ENCODE data around the gene RACGAP1. TPM values are rescaled to one million over a fixed set of nuclear protein-coding genes. Genes with fewer than 3 reads are reported as not detected.

RACGAP1 gene
- total RNA-seq, 2 experiments from 2014 or later, result 3.0 to 3.3 TPM

- H3K27me3 ChIP-seq (ENCODE audit: control insufficient read depth in 1 of 2, insufficient read depth in 2 of 2, low read length in 2 of 2), result peaks cover 43 to 60% of the 10 kb centered on the region in 2 experiments
- H3K4me3 ChIP-seq (ENCODE audit: low read length), result no peak overlapping the region
- H3K4me1 ChIP-seq (ENCODE audit: insufficient read depth, low read length), result peaks cover 25% of the 10 kb centered on the region
- no peak for DNase-seq
- peaks cover 75% of the 10 kb centered on the region for H3K27me3 Mint-ChIP-seq
- no peaks in the 10 kb centered on the region for H3K36me3 Mint-ChIP-seq (ENCODE audit: low read depth)
- ChIA-PET POLR2A (no interaction called here), CTCF (interaction anchor here (4.4 kb wide), 1 partner anchor 85 kb away, joined by 36 read pairs; no protein-coding TSS in a partner anchor)
- ATAC-seq (ENCODE audit: poor library complexity), result no peak
- peaks cover 19% of the 10 kb centered on the region for H3K4me1 Mint-ChIP-seq (ENCODE audit: low read depth)
- intact Hi-C loops (cut with DNase I, micrococcal nuclease), result no loop called here
- H3K9me3 Mint-ChIP-seq, result no peaks in the 10 kb centered on the region
- H3K9me3 ChIP-seq (ENCODE audit: control insufficient read depth in 1 of 2, insufficient read depth in 1 of 2, low read length in 2 of 2), result peaks cover 0 to 3% of the 10 kb centered on the region in 2 experiments
- H3K4me3 Mint-ChIP-seq, result no peak overlapping the region
- no peak overlapping the region for H3K27ac ChIP-seq (ENCODE audit: low read depth in 1 of 2, low read length in 2 of 2)
- TF ChIP-seq, protein P1, sequence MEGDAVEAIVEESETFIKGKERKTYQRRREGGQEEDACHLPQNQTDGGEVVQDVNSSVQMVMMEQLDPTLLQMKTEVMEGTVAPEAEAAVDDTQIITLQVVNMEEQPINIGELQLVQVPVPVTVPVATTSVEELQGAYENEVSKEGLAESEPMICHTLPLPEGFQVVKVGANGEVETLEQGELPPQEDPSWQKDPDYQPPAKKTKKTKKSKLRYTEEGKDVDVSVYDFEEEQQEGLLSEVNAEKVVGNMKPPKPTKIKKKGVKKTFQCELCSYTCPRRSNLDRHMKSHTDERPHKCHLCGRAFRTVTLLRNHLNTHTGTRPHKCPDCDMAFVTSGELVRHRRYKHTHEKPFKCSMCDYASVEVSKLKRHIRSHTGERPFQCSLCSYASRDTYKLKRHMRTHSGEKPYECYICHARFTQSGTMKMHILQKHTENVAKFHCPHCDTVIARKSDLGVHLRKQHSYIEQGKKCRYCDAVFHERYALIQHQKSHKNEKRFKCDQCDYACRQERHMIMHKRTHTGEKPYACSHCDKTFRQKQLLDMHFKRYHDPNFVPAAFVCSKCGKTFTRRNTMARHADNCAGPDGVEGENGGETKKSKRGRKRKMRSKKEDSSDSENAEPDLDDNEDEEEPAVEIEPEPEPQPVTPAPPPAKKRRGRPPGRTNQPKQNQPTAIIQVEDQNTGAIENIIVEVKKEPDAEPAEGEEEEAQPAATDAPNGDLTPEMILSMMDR (IDR thresholded peaks at IDR 0.05), result no peak
- no peaks in the 10 kb centered on the region for H3K36me3 ChIP-seq (ENCODE audit: insufficient read depth, low read length)
- no peak overlapping the region for H3K27ac Mint-ChIP-seq
Observed at GRCh38 chr12:50052964-50053363, 27.7 kb upstream of the RACGAP1 start.

DNA sequence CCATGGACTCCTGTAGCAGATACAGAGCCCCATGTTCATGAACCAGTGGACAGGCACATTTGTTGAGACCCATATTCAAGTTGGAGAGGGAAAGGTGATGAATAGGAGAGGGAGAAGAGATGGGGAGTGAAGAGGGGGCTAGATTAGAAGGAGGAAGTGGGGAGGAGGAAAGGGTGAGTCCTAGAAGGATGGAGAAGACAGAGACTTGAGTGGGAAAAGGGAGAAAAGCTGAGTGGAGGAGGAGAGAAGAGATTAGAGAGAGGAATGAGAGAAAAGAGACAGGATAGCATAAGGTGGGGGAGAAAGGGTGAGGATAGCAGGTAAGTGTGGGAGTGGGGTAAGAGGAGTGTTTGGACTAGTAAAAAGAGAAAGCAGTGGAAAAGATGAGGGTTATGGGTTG, 27.2 kb upstream of the RACGAP1 start:
- no peak overlapping the region for H3K4me3 ChIP-seq (ENCODE audit: low read length)
- intact Hi-C loops (cut with DNase I, micrococcal nuclease), result no loop called here
- ChIA-PET CTCF (no interaction called here), POLR2A (no interaction called here)
- Mint-ChIP-seq H3K36me3 (ENCODE audit: low read depth) (no peaks in the 10 kb centered on the region), H3K4me1 (ENCODE audit: low read depth) (peaks cover 19% of the 10 kb centered on the region), H3K4me3 (no peak overlapping the region), H3K27ac (no peak overlapping the region), H3K27me3 (peaks cover 79% of the 10 kb centered on the region), H3K9me3 (no peaks in the 10 kb centered on the region)
- H3K9me3 ChIP-seq (ENCODE audit: control insufficient read depth in 1 of 2, insufficient read depth in 1 of 2, low read length in 2 of 2), result peaks cover 0 to 3% of the 10 kb centered on the region in 2 experiments
- no peak overlapping the region for H3K27ac ChIP-seq (ENCODE audit: low read depth in 1 of 2, low read length in 2 of 2)
- H3K36me3 ChIP-seq (ENCODE audit: insufficient read depth, low read length), result no peaks in the 10 kb centered on the region
- peaks cover 43 to 60% of the 10 kb centered on the region in 2 experiments for H3K27me3 ChIP-seq (ENCODE audit: control insufficient read depth in 1 of 2, insufficient read depth in 2 of 2, low read length in 2 of 2)
- TF ChIP-seq, protein P1 (IDR thresholded peaks at IDR 0.05), result no peak
- DNase-seq (no peak), ATAC-seq (ENCODE audit: poor library complexity) (no peak)
- H3K4me1 ChIP-seq (ENCODE audit: insufficient read depth, low read length), result peaks cover 22% of the 10 kb centered on the region

DNA sequence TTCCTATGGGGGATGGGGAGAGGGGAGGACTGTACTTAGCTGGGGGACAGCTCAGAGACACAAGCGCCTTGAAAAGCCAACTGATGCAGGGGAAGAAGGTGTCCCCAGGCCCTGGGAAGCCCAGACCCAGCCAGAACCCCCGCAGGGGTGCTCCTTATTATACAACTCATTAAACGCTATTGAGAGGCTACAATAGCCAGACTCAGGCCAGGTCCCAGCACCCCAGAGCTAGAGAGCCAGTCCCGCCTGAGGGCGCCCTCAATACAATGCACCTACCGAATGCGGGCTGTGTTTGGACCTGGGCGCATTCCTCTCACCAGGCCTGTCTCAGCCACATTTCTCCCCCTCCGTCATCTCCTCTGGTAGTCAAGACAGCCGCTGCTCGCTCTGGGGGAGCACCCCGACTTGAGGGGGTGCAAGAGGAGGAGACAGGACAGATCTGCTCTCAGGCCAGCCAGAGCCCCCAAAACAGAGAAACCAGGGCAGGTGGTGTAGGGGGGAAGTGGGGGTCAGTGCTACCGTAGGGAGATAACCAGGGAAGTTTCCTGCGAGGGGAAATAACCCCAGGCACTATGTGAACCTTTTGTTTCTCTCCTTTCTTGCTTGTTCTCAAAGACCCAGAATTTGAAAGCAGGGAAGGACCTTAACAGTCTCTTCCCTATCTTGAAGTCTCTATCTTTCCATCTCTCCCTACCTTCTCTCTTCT, 26.0 kb upstream of the RACGAP1 start:
- TF ChIP-seq, protein P1 (IDR thresholded peaks at IDR 0.05), result no peak
- POLR2A ChIA-PET, result no interaction called here
- H3K9me3 Mint-ChIP-seq, result no peaks in the 10 kb centered on the region
- peaks cover 8% of the 10 kb centered on the region for H3K4me1 Mint-ChIP-seq (ENCODE audit: low read depth)
- H3K27me3 Mint-ChIP-seq, result peaks cover 75% of the 10 kb centered on the region
- CTCF ChIA-PET, result interaction anchor here (0.6 kb wide), 1 partner anchor 752 kb away, joined by 3 read pairs; no protein-coding TSS in a partner anchor
- intact Hi-C loops (cut with DNase I, micrococcal nuclease), result no loop called here
- peaks cover 35 to 49% of the 10 kb centered on the region in 2 experiments for H3K27me3 ChIP-seq (ENCODE audit: control insufficient read depth in 1 of 2, insufficient read depth in 2 of 2, low read length in 2 of 2)
- H3K27ac Mint-ChIP-seq, result no peak overlapping the region
- DNase-seq (no peak), ATAC-seq (ENCODE audit: poor library complexity) (no peak)
- H3K9me3 ChIP-seq (ENCODE audit: control insufficient read depth in 1 of 2, insufficient read depth in 1 of 2, low read length in 2 of 2), result peaks cover 0 to 3% of the 10 kb centered on the region in 2 experiments
- no peaks in the 10 kb centered on the region for H3K36me3 ChIP-seq (ENCODE audit: insufficient read depth, low read length)
- H3K4me1 ChIP-seq (ENCODE audit: insufficient read depth, low read length), result peaks cover 12% of the 10 kb centered on the region
- no peak overlapping the region for H3K4me3 ChIP-seq (ENCODE audit: low read length)
- no peak overlapping the region for H3K4me3 Mint-ChIP-seq
- H3K36me3 Mint-ChIP-seq (ENCODE audit: low read depth), result no peaks in the 10 kb centered on the region
- no peak overlapping the region for H3K27ac ChIP-seq (ENCODE audit: low read depth in 1 of 2, low read length in 2 of 2)

Measured in CD4-positive, alpha-beta T cell (primary cell).